ENCODE results near the gene MAP2.

DNA sequence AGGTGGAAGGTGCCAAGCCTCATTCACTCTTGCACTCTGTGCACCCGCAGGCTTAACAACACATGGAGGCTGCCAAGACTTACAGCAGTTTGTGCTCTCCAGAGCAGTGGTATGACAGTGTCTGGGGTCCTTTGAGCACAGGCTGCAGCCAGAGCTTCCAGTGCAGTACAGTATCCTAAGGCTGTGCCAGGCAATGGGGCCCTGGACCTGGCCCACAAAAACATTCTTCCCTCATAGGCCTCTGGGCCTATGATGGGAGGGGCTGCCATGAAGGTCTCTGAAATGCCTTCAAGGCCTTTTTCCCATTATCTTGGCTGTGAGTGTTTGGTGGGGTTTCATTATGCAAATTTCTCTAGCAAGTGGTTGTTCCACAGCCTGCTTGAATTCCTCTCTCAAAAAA is 74.8 kb downstream of the MAP2 start:
- TF ChIP-seq, protein P1, sequence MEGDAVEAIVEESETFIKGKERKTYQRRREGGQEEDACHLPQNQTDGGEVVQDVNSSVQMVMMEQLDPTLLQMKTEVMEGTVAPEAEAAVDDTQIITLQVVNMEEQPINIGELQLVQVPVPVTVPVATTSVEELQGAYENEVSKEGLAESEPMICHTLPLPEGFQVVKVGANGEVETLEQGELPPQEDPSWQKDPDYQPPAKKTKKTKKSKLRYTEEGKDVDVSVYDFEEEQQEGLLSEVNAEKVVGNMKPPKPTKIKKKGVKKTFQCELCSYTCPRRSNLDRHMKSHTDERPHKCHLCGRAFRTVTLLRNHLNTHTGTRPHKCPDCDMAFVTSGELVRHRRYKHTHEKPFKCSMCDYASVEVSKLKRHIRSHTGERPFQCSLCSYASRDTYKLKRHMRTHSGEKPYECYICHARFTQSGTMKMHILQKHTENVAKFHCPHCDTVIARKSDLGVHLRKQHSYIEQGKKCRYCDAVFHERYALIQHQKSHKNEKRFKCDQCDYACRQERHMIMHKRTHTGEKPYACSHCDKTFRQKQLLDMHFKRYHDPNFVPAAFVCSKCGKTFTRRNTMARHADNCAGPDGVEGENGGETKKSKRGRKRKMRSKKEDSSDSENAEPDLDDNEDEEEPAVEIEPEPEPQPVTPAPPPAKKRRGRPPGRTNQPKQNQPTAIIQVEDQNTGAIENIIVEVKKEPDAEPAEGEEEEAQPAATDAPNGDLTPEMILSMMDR (IDR thresholded peaks at IDR 0.05): no peak
- TF ChIP-seq POLR2A (IDR thresholded peaks at IDR 0.05) (no peak), POLR2AphosphoS5 (IDR thresholded peaks at IDR 0.05) (no peak)

Data from transverse colon (tissue), 4 donors.